Fibroblast of lung (primary cell): ENCODE measurements around the gene NTMT2.

Experiments used
- CTCF ChIP-seq, 2 donors: IDR thresholded peaks in 1 of 2; conservative IDR thresholded peaks in 1 of 2; 1 replicate in 1 of 2; 2 replicates in 1 of 2; pipeline ENCODE4 v1.5.1; 2011 to 2012; ENCODE audit warnings: low read length in 2 of 2, control low read depth in 1 of 2, inconsistent platforms in 1 of 2, low read depth in 1 of 2, mild to moderate bottlenecking in 1 of 2
- EZH2 ChIP-seq: IDR thresholded peaks from 2 replicates; pipeline ENCODE4 v1.5.1; 2012; ENCODE audit warnings: low read length, control low read depth, mild to moderate bottlenecking; ENCODE audit errors: missing control alignments

DNA sequence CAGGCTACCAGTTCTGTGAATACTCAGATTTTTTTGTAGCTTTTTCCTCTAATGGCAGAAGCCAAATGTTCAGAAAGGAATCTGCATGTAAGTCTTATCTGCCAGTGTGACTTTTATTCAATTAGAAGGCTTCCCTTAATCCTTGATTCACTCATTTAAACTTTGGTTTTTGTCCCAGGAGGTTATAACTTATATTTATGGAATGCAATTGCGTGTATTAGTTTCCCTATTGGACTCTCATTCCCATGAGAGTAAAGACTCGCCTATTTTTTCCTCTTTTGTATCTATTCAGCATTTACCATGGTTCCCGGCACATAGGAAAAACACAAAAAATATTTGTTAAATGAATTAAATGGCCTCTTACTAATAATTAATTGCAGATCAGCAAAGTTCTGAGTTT is 3.5 kb downstream of the NTMT2 start:
- TF ChIP-seq CTCF (conservative IDR thresholded peaks at IDR 0.05 in 1 of 2, IDR thresholded peaks at IDR 0.05 in 1 of 2; ENCODE audit: low read depth in 1 of 2, low read length in 2 of 2) = no peak
- no peak for TF ChIP-seq EZH2
